HCT116 (cell line): ENCODE measurements around the gene RPRM. TPM values are rescaled to one million over a fixed set of nuclear protein-coding genes. Genes with fewer than 3 reads are reported as not detected.

ENCODE experiments used
- ATAC-seq: fragments of 200-7000 bp; cut with Tn5 transposase; 2 replicates; pipeline ENCODE4 v1.9.1; 2020; ENCODE audit warnings: mild to moderate bottlenecking, moderate library complexity
- BruUV-seq: library from RNA; stranded (reverse); fragments of 400-500 nt; replicated peaks from 2 replicates; lab custom pipeline; 2021; lab: Mats Ljungman, UMichigan
- CTCF ChIA-PET: fragments of 300-600 bp; sonication (Branson Sonifier 250); formaldehyde crosslinking; loops from one replicate; lab custom pipeline; 2021; ENCODE audit warnings: antibody characterized with exemption; lab: Charles Lee
- POLR2A ChIA-PET: fragments of 300-600, 350-600 bp; sonication (Branson Sonifier 250); formaldehyde crosslinking; loops from one replicate; lab custom pipeline; 2021; ENCODE audit warnings: antibody characterized with exemption; lab: Charles Lee
- RAD21 ChIA-PET, 2 experiments: fragments of 300-600 bp; sonication (Branson Sonifier 250); formaldehyde crosslinking; loops; one replicate each; lab custom pipeline; 2023; ENCODE audit warnings: low total read pairs in 2 of 2; ENCODE audit not compliant: uncharacterized antibody in 2 of 2, unreplicated experiment in 2 of 2, low non-redundant PET in 1 of 2; lab: Charles Lee
- DNase-seq: peaks from one replicate; pipeline ENCODE4 v3.0.0-alpha.2; 2010; ENCODE audit warnings: low read depth, low spot score
- H2AFZ ChIP-seq: fragments of 200-600 bp; shearing (Covaris generic), sonication (generic); 2 replicates; pipeline ENCODE4 v1.6.1; 2017; ENCODE audit warnings: low read depth, mixed run types, mixed read lengths, antibody characterized with exemption, low read length; ENCODE audit not compliant: poor library complexity, severe bottlenecking
- H3K27ac ChIP-seq: 2 replicates; pipeline ENCODE4 v1.5.1; 2012; ENCODE audit warnings: low read depth, low read length
- H3K27me3 ChIP-seq: fragments of 200-600 bp; sonication (generic); 2 replicates; pipeline ENCODE4 v1.6.1; 2016; ENCODE audit warnings: mixed run types, low read length, mixed read lengths; ENCODE audit not compliant: insufficient read depth
- H3K36me3 ChIP-seq, 2 experiments: fragments of 200-500 bp in 1 of 2; fragments of 200-600 bp in 1 of 2; sonication (Bioruptor generic) in 1 of 2; sonication (generic) in 1 of 2; 2 replicates each; pipeline versions ENCODE4 v1.5.1 to v1.6.1; 2014 to 2016; ENCODE audit warnings: low read length in 2 of 2, inconsistent platforms in 1 of 2, mixed read lengths in 1 of 2, mixed run types in 1 of 2; ENCODE audit not compliant: insufficient read depth in 2 of 2, control insufficient read depth in 1 of 2
- H3K4me1 ChIP-seq, 2 experiments: fragments of 200-600 bp in 1 of 2; sonication (generic) in 1 of 2; 2 replicates each; pipeline versions ENCODE4 v1.5.1 to v1.6.1; 2012 to 2017; ENCODE audit warnings: low read length in 2 of 2, inconsistent platforms in 1 of 2, mild to moderate bottlenecking in 1 of 2, mixed read lengths in 1 of 2, mixed run types in 1 of 2, moderate library complexity in 1 of 2; ENCODE audit not compliant: insufficient read depth in 2 of 2, control insufficient read depth in 1 of 2
- H3K4me2 ChIP-seq: fragments of 200-600 bp; sonication (generic); 2 replicates; pipeline ENCODE4 v1.6.1; 2017; ENCODE audit warnings: mixed run types, low read length, mixed read lengths
- H3K4me3 ChIP-seq, 2 experiments: fragments of 200-600 bp in 1 of 2; sonication (generic) in 1 of 2; replicated peaks in 1 of 2; 2 replicates each; pipeline ENCODE4 v1.5.1; 2011 to 2016; ENCODE audit warnings: low read length in 2 of 2, control low read depth in 1 of 2, low read depth in 1 of 2, mild to moderate bottlenecking in 1 of 2, mixed read lengths in 1 of 2, mixed run types in 1 of 2
- H3K79me2 ChIP-seq: fragments of 200-600 bp; sonication (generic); 2 replicates; pipeline ENCODE4 v1.6.1; 2017; ENCODE audit warnings: mild to moderate bottlenecking, mixed run types, low read length, moderate library complexity, mixed read lengths; ENCODE audit not compliant: insufficient read depth
- H3K9ac ChIP-seq: fragments of 200-600 bp; sonication (generic); 2 replicates; pipeline ENCODE4 v1.6.1; 2016; ENCODE audit warnings: low read length, mixed read lengths
- H3K9me2 ChIP-seq: fragments of 200-600 bp; sonication (generic), shearing (Covaris generic); 2 replicates; pipeline ENCODE4 v1.6.1; 2017; ENCODE audit warnings: mixed run types, mild to moderate bottlenecking, moderate library complexity; ENCODE audit not compliant: insufficient read depth
- H3K9me3 ChIP-seq, 2 experiments: fragments of 200-500 bp in 1 of 2; fragments of 200-600 bp in 1 of 2; sonication (Bioruptor generic) in 1 of 2; sonication (generic) in 1 of 2; 2 replicates each; pipeline ENCODE4 v1.6.1; 2014 to 2017; ENCODE audit warnings: low read length in 2 of 2, mixed read lengths in 2 of 2, inconsistent platforms in 1 of 2, low read depth in 1 of 2, mild to moderate bottlenecking in 1 of 2, mixed run types in 1 of 2, moderate library complexity in 1 of 2; ENCODE audit not compliant: control insufficient read depth in 1 of 2, insufficient read depth in 1 of 2
- H4K20me1 ChIP-seq: fragments of 200-600 bp; sonication (generic), shearing (Covaris generic); 2 replicates; pipeline ENCODE4 v1.6.1; 2017; ENCODE audit warnings: mixed run types, mild to moderate bottlenecking, moderate library complexity; ENCODE audit not compliant: insufficient read depth
- ATF3 ChIP-seq: IDR thresholded peaks from 2 replicates; pipeline ENCODE4 v1.6.1; 2012
- CEBPB ChIP-seq: IDR thresholded peaks from 2 replicates; pipeline ENCODE4 v1.6.1; 2012; ENCODE audit warnings: low read depth
- CTCF ChIP-seq, 3 experiments: fragments of 200-600 bp in 1 of 3; sonication (generic) in 1 of 3; IDR thresholded peaks in 2 of 3; conservative IDR thresholded peaks in 1 of 3; 2 replicates each; pipeline ENCODE4 v1.5.1; 2012 to 2017; ENCODE audit warnings: low read depth in 2 of 3, low read length in 2 of 3, antibody characterized with exemption in 1 of 3, borderline replicate concordance in 1 of 3, control low read depth in 1 of 3, mild to moderate bottlenecking in 1 of 3, mixed read lengths in 1 of 3, mixed run types in 1 of 3, moderate library complexity in 1 of 3; ENCODE audit not compliant: insufficient read depth in 1 of 3
- EGR1 ChIP-seq: IDR thresholded peaks from 2 replicates; pipeline ENCODE4 v1.6.1; 2012; ENCODE audit warnings: low read depth
- EZH2 ChIP-seq: fragments of 200-600 bp; sonication (generic); IDR thresholded peaks from 2 replicates; pipeline ENCODE4 v1.6.1; 2017; ENCODE audit warnings: antibody characterized with exemption, mixed run types
- EZH2phosphoT487 ChIP-seq: fragments of 200-600 bp; IDR thresholded peaks from 2 replicates; pipeline ENCODE4 v1.6.1; 2018; ENCODE audit warnings: antibody characterized with exemption, borderline replicate concordance
- FOSL1 ChIP-seq: IDR thresholded peaks from 2 replicates; pipeline ENCODE4 v1.6.1; 2012; ENCODE audit warnings: low read depth
- JUND ChIP-seq: IDR thresholded peaks from 2 replicates; pipeline ENCODE4 v1.6.1; 2012
- MAX ChIP-seq: IDR thresholded peaks from 2 replicates; pipeline ENCODE4 v1.6.1; 2012
- POLR2A ChIP-seq: IDR thresholded peaks from 2 replicates; pipeline ENCODE4 v1.7.0; 2011; ENCODE audit warnings: borderline replicate concordance; ENCODE audit not compliant: insufficient read depth, insufficient read length; ENCODE audit errors: extremely low read depth
- POLR2AphosphoS5 ChIP-seq: IDR thresholded peaks from 2 replicates; pipeline ENCODE4 v1.6.1; 2011; ENCODE audit warnings: mild to moderate bottlenecking, low read depth, low read length, moderate library complexity
- REST ChIP-seq: IDR thresholded peaks from 2 replicates; pipeline ENCODE4 v1.6.1; 2012; ENCODE audit warnings: low read depth
- YY1 ChIP-seq: IDR thresholded peaks from 2 replicates; pipeline ENCODE4 v1.6.1; 2011; ENCODE audit warnings: low read length, low read depth, moderate library complexity, mild to moderate bottlenecking; ENCODE audit not compliant: insufficient replicate concordance; ENCODE audit errors: extremely low read depth
- ZFX ChIP-seq: fragments of 450-650 bp; IDR thresholded peaks from 2 replicates; pipeline ENCODE4 v1.6.1; 2017
- intact Hi-C: fragments of 100-400 bp; cut with micrococcal nuclease; formaldehyde crosslinking; loops from 2 replicates; pipeline ENCODE4 v1.10.0; 2022
- total RNA-seq: library from RNA; stranded (reverse); gene quantifications from one replicate; pipeline ENCODE4 v1.2.1, GENCODE V29; 2021; ENCODE audit not compliant: unreplicated experiment

The RPRM gene
- total RNA-seq, 1 experiment from 2014 or later: not detected

GRCh38 chr2:153474876-153475435, 3.6 kb downstream of the RPRM start:
- no peaks in the 10 kb centered on the region for H4K20me1 ChIP-seq
- H3K27ac ChIP-seq: no peak overlapping the region
- ChIA-PET CTCF (no interaction called here), POLR2A (no interaction called here), RAD21 (no interaction called here)
- no peak overlapping the region for H3K9ac ChIP-seq
- no peaks in the 10 kb centered on the region for H3K79me2 ChIP-seq
- no peaks in the 10 kb centered on the region for H3K9me3 ChIP-seq
- no peak overlapping the region for H3K4me3 ChIP-seq
- H3K4me1 ChIP-seq: peaks cover 0 to 10% of the 10 kb centered on the region in 2 experiments; a peak in 3 of 4 replicates
- intact Hi-C loops: loop anchor here (5.0 kb wide), 1 partner anchor 733 kb away; no protein-coding TSS in a partner anchor
- TF ChIP-seq EZH2phosphoT487 (no peak), FOSL1 (no peak), MAX (no peak)
- no peak for ATAC-seq
- no peak for DNase-seq
- no peak overlapping the region for H3K4me2 ChIP-seq
- H2AFZ ChIP-seq: no peak overlapping the region
- H3K9me2 ChIP-seq: no peaks in the 10 kb centered on the region
- no peaks in the 10 kb centered on the region for H3K36me3 ChIP-seq
- BruUV-seq: no TSS peak
- no peaks in the 10 kb centered on the region for H3K27me3 ChIP-seq

- H3K9me2 ChIP-seq: no peaks in the 10 kb centered on the region
- POLR2A ChIA-PET: no interaction called here
- no peak overlapping the region for H3K4me2 ChIP-seq
- no peak overlapping the region for H2AFZ ChIP-seq
- H3K9ac ChIP-seq: no peak overlapping the region
- H3K9me3 ChIP-seq: no peaks in the 10 kb centered on the region
- no peak overlapping the region for H3K4me3 ChIP-seq
- peaks cover 0 to 9% of the 10 kb centered on the region in 2 experiments; a peak in 3 of 4 replicates for H3K4me1 ChIP-seq
- CTCF ChIA-PET: no interaction called here
- no peaks in the 10 kb centered on the region for H3K79me2 ChIP-seq
- intact Hi-C loops: no loop called here
- DNase-seq (no peak), ATAC-seq (no peak)
- no peaks in the 10 kb centered on the region for H4K20me1 ChIP-seq
- H3K36me3 ChIP-seq: no peaks in the 10 kb centered on the region
- H3K27me3 ChIP-seq: no peaks in the 10 kb centered on the region
- no peak overlapping the region for H3K27ac ChIP-seq
- no peak for TF ChIP-seq REST
- TF ChIP-seq EZH2phosphoT487: no peak
- no peak for TF ChIP-seq POLR2A
- TF ChIP-seq POLR2AphosphoS5: no peak
- TF ChIP-seq EZH2: no peak
- no peak for TF ChIP-seq JUND
- no peak for TF ChIP-seq CEBPB
- no peak for TF ChIP-seq CTCF (IDR thresholded peaks at IDR 0.05 in 2 of 3, conservative IDR thresholded peaks at IDR 0.05 in 1 of 3; ENCODE audit: borderline replicate concordance in 1 of 3, insufficient read depth in 1 of 3, low read depth in 2 of 3, low read length in 2 of 3)
- TF ChIP-seq EGR1: no peak
- TF ChIP-seq FOSL1: no peak
- TF ChIP-seq ZFX: no peak
- no peak for TF ChIP-seq MAX
- TF ChIP-seq ATF3: no peak
- no peak for TF ChIP-seq YY1
- RAD21 ChIA-PET: no interaction called here
- no TSS peak for BruUV-seq
Observed at GRCh38 chr2:153474407-153474806, 4.2 kb downstream of the RPRM start.
